Left lung (tissue), 10 donors: Measurements from ENCODE around the gene IRGQ. TPM values are rescaled to one million over a fixed set of nuclear protein-coding genes. Genes with fewer than 3 reads are reported as not detected.

Experiments
- ATAC-seq: fragments of 200-7000 bp; cut with Tn5 transposase; one replicate; pipeline ENCODE4 v1.9.1; 2020; ENCODE audit warnings: moderate library complexity
- DNase-seq, 4 donors: peaks; one replicate each; pipeline ENCODE4 v3.0.0-alpha.2; 2013 to 2020
- H3K27ac ChIP-seq, 2 donors: fragments of 200-600 bp; sonication (generic) in 1 of 2; one replicate each; pipeline versions ENCODE4 v1.5.0 to v1.8.0; 2020 to 2021
- H3K27me3 ChIP-seq, 2 donors: fragments of 200-600 bp; sonication (generic) in 1 of 2; one replicate each; pipeline versions ENCODE4 v1.5.0 to v1.8.0; 2020 to 2021
- H3K36me3 ChIP-seq, 2 donors: fragments of 200-600 bp; sonication (generic) in 1 of 2; one replicate each; pipeline versions ENCODE4 v1.5.0 to v1.8.0; 2020 to 2021
- H3K4me1 ChIP-seq, 2 donors: fragments of 200-600 bp; one replicate each; pipeline ENCODE4 v1.8.0; 2021
- H3K4me3 ChIP-seq, 2 donors: fragments of 200-600 bp; sonication (generic) in 1 of 2; one replicate each; pipeline versions ENCODE4 v1.5.0 to v1.8.0; 2020 to 2021; ENCODE audit warnings: mild to moderate bottlenecking in 1 of 2
- H3K9me3 ChIP-seq, 2 donors: fragments of 200-600 bp; sonication (generic) in 1 of 2; one replicate each; pipeline versions ENCODE4 v1.5.0 to v1.8.0; 2020 to 2021
- intact Hi-C, 2 donors: fragments of 100-400 bp; cut with DNase I; formaldehyde crosslinking; loops; one replicate each; pipeline versions ENCODE4 v1.11.2 to v1.14.2; 2022
- polyA plus RNA-seq, 6 donors: library from polyadenylated mRNA; unstranded; fragments of 120-200 nt; gene quantifications; one replicate each; pipeline ENCODE4 v1.2.1, GENCODE V29; 2013; ENCODE audit not compliant: insufficient read length in 6 of 6
- total RNA-seq, 2 donors: library from RNA; stranded (reverse); fragmentation: NEBNext Ultra II Directional; extraction: Animal tissue kit (Norgen Biotek cat#: 25700); gene quantifications; one replicate each; pipeline ENCODE4 v1.2.1, GENCODE V29; 2021
- TF ChIP-seq, protein P1 (sequence below), 2 donors: fragments of 200-600 bp; sonication (generic) in 1 of 2; IDR thresholded peaks; one replicate each; pipeline versions ENCODE4 v1.5.0 to v1.8.0; 2021; ENCODE audit warnings: antibody characterized with exemption in 2 of 2
- donor health status: DM: no; HTN: yes; CAD: no.
- donor health status: DM: no; HTN: no; CAD: no.

Gene IRGQ
- total and polyA plus RNA-seq, 8 donors, result 15.1 to 27.6 (median 17.7) TPM

DNA sequence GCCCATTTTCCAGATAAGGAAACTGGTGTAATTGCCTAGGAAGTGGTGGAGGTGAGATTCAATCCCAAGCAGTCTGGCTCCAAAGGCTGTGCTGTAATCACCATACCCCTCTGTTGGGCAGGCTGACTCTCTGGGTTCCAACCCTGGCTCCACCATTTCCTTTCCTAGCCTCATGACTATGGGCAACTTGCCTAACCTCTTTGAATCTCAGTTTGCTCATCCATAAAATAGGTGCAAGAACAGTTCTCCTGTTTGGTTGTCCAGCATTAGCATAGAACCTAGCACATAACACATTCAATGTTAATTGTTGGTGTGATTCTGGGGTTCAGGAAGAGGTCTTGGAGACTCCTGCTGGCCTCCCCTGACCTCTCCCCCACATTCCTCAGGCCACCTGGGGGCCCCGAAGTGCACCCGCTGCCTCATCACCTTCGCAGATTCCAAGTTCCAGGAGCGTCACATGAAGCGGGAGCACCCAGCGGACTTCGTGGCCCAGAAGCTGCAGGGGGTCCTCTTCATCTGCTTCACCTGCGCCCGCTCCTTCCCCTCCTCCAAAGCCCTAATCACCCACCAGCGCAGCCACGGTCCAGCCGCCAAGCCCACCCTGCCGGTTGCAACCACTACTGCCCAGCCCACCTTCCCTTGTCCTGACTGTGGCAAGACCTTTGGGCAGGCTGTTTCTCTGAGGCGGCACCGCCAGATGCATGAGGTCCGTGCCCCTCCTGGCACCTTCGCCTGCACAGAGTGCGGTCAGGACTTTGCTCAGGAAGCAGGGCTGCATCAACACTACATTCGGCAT lies 2.7 kb upstream of the IRGQ start:
- intact Hi-C loops, result no loop called here

DNA sequence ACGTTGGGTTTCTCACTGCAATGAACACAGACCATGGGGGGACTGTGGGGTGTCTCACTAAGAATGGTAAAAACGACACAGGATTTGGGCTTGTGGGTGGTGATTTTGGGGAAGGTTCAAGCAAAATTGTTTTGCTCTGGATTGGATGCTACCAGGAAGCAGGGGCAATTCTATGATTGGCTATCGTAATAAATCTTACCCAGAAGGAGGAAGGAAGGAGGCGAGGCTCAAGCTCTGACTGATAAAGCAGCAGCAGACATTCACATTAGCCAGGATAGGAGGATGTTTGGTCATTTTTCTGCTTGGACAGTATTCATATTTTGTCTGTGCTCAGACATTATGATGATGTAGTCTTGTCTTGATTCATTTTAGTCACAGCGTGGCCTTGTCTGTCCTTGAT lies 1.9 kb upstream of the IRGQ start:
- no peak overlapping the region for H3K27ac ChIP-seq
- H3K27me3 ChIP-seq, result no peaks in the 10 kb centered on the region
- ATAC-seq, result no peak
- H3K4me1 ChIP-seq, result peaks cover 16 to 44% of the 10 kb centered on the region in 2 donors
- H3K4me3 ChIP-seq, result peak overlapping the region in 1 of 2 donors; percentile 82
- intact Hi-C loops, result no loop called here
- DNase-seq, result no peak
- TF ChIP-seq, protein P1, sequence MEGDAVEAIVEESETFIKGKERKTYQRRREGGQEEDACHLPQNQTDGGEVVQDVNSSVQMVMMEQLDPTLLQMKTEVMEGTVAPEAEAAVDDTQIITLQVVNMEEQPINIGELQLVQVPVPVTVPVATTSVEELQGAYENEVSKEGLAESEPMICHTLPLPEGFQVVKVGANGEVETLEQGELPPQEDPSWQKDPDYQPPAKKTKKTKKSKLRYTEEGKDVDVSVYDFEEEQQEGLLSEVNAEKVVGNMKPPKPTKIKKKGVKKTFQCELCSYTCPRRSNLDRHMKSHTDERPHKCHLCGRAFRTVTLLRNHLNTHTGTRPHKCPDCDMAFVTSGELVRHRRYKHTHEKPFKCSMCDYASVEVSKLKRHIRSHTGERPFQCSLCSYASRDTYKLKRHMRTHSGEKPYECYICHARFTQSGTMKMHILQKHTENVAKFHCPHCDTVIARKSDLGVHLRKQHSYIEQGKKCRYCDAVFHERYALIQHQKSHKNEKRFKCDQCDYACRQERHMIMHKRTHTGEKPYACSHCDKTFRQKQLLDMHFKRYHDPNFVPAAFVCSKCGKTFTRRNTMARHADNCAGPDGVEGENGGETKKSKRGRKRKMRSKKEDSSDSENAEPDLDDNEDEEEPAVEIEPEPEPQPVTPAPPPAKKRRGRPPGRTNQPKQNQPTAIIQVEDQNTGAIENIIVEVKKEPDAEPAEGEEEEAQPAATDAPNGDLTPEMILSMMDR (IDR thresholded peaks at IDR 0.05), result no peak
- H3K9me3 ChIP-seq, result no peaks in the 10 kb centered on the region
- H3K36me3 ChIP-seq, result peaks cover 0 to 52% of the 10 kb centered on the region in 2 donors

More for the DNA sequence above, 2.7 kb upstream of the IRGQ start:
- H3K36me3 ChIP-seq, result peaks cover 0 to 44% of the 10 kb centered on the region in 2 donors
- H3K27me3 ChIP-seq, result no peaks in the 10 kb centered on the region
- TF ChIP-seq, protein P1 (IDR thresholded peaks at IDR 0.05), result no peak
- H3K27ac ChIP-seq, result no peak overlapping the region
- peaks cover 16 to 41% of the 10 kb centered on the region in 2 donors for H3K4me1 ChIP-seq
- DNase-seq (no peak), ATAC-seq (no peak)
- H3K4me3 ChIP-seq, result no peak overlapping the region
- no peaks in the 10 kb centered on the region for H3K9me3 ChIP-seq

DNA sequence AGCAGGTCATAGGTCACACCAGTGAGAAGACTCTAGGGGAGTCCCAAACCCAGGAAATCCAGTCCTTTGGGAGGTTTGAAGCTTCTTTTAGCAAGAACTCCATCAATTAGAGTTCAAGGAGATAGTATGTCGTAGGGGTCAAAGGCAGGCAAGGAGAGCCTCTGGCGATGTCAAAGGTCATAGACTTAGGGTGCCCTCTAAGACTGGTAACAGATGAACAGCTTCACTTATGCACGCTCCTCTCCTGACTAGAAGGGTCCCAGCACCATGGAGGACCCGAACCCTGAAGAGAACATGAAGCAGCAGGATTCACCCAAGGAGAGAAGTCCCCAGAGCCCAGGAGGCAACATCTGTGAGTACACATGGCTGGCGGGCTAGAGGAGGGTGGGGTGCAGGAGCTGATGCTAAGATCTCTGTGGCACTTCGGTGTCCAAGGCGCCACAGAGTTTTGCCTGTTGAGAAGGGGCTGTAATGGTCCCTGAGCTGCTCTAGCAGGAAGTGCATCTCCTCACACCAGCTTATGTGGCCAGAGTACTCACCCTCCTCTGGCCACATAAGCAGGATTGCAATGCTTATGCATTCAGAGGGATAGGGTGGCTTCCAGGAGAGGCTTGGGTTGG lies 1.0 kb upstream of the IRGQ start:
- Histone ChIP-seq H3K27ac (peak overlapping the region; percentile 96 to 97), H3K4me3 (peak overlapping the region; percentile 63 to 82), H3K4me1 (peaks cover 16 to 44% of the 10 kb centered on the region in 2 donors), H3K36me3 (peaks cover 0 to 57% of the 10 kb centered on the region in 2 donors), H3K27me3 (no peaks in the 10 kb centered on the region), H3K9me3 (no peaks in the 10 kb centered on the region)
- intact Hi-C loops, result no loop called here
- TF ChIP-seq, protein P1 (IDR thresholded peaks at IDR 0.05), result no peak
- no peak for DNase-seq
- no peak for ATAC-seq

DNA sequence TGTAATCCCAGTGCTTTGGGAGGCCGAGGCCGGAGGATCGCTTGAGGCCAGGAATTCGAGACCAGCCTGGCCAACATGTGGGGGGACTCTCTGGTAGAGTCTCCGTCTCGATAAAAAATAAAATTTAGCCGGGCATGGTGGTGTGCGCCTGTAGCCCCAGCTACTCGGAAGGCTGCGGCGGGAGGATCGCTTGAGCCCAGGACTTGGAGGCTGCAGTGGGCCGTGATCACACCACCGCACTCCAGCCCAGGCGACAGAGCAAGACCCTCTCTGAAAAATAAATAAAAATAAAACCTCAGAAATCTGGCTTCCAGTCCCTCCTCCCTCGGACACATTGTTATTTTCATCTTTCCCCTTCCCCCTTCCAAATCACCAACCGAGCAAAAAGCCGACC lies 332 bp downstream of the IRGQ start:
- H3K4me3 ChIP-seq, result peak overlapping the region; percentile 64 to 82
- H3K4me1 ChIP-seq, result peaks cover 16 to 44% of the 10 kb centered on the region in 2 donors
- H3K27ac ChIP-seq, result peak overlapping the region; percentile 96 to 97
- TF ChIP-seq, protein P1 (IDR thresholded peaks at IDR 0.05), result no peak
- no peaks in the 10 kb centered on the region for H3K9me3 ChIP-seq
- DNase-seq (peak in 1 of 4 donors; percentile 38), ATAC-seq (peak; percentile 24)
- intact Hi-C loops, result no loop called here
- H3K36me3 ChIP-seq, result peaks cover 0 to 57% of the 10 kb centered on the region in 2 donors
- H3K27me3 ChIP-seq, result no peaks in the 10 kb centered on the region
